ENCODE data around the gene FBXW11.

The FBXW11 gene

DNA sequence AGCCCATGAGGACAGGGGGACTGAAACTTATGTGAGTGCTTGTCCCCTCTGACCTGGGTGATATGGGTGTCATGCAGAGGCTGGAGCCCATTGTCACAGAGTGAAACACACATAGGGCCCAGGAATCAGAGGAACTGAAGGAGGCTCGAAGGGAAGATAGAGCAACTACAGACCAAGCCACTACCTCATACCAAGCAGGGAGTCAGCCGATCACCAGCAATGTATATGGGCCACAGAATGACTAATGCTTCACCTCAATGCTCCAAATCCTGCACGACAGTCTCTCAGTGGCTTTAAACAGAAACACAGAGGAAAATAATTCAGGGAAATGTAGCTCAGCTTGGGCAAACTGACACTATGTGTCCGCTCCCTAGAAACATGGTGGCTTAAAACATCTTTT is 8.9 kb upstream of the FBXW11 start:
- no peak for DNase-seq

DNA sequence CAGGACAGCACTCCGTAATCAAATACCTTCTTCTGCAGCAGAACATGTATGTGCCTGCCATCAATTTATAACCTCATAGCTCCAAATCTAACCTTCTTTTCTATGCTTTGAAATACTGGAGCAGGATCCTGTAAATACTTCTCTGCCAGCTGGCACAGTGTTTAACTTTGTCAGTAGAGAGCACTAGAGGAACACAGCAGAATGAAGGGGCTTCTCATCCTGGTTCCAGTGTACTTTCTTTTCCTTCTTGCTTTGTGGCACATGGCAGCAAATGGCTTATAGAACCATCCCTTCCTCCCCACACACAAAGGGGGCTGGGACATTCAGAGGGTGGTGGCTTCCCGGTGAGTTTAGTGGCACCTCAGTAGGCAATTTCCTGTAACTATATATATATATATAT is 3.8 kb upstream of the FBXW11 start:
- no peak for DNase-seq

DNA sequence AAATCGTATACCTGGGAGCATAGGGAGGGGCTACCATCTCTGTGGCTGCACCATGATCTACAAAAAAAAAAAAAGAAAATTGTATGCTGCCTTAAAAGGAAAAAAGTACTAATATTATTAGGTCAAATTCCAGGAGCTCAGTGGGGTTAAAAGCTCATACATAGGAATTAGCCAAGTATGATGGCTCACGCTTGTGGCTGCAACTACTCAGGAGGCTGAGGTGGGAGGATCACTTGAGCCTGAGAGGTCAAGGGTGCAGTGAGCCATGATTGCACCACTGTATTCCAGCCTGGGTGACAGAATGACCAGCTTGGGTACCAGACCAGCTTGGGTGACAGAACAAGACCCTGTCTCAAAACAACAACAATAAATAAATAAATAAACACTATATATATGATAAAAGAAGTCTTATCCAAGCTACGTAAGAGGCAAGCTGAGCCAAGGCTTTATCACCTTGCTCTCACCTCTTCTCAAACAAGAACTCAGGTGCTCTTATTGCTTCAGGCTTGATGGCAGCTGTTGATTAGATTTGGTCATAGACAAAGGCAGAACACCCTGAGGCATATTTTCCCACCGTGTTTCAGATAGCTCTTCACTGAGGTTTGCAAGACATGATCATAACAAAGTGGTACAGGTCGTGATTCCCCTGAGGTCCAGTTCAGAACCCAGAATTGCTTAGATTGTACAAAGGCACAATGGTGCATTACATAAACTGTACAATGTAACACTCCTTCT is 3.3 kb upstream of the FBXW11 start:
- no peak for DNase-seq

DNA sequence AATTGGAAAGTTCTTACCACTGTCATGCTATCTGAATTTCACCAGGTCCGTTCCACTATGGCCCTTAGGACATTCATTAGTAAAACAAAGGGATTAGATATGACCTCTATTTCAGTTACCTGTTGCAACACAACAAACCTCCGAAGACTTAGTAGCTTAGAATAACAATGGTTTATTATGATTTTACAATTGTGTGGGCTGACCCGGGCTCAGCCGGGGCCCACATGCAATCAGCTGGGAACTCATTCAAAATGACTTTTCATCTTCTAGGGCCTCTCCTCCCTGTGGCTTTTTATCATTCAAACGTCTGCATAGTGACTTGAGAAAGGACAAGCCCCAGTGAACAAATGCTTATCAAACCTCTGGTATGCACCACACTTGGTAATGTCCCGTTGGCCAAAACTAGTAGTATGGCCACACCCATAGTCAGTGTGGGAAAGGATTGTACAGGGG is 2.3 kb upstream of the FBXW11 start:
- no peak for DNase-seq

DNA sequence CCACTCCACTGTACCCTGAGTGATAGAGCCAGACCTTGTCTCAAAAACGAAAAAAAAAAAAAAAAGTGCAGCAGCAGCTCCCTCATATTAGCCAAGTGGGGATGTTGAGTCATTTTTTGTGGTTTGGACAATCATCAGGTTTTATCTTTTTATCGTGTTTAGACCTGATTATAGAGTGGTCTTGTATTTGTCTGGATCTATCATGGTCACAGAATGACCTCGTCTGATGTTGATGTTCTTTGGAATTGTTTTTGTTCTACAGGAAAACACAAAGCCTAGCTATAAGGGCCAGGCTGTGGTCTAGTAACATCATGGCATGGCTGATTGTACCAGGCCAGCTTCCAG is 1.6 kb upstream of the FBXW11 start:
- peak; percentile 61 for DNase-seq

DNA sequence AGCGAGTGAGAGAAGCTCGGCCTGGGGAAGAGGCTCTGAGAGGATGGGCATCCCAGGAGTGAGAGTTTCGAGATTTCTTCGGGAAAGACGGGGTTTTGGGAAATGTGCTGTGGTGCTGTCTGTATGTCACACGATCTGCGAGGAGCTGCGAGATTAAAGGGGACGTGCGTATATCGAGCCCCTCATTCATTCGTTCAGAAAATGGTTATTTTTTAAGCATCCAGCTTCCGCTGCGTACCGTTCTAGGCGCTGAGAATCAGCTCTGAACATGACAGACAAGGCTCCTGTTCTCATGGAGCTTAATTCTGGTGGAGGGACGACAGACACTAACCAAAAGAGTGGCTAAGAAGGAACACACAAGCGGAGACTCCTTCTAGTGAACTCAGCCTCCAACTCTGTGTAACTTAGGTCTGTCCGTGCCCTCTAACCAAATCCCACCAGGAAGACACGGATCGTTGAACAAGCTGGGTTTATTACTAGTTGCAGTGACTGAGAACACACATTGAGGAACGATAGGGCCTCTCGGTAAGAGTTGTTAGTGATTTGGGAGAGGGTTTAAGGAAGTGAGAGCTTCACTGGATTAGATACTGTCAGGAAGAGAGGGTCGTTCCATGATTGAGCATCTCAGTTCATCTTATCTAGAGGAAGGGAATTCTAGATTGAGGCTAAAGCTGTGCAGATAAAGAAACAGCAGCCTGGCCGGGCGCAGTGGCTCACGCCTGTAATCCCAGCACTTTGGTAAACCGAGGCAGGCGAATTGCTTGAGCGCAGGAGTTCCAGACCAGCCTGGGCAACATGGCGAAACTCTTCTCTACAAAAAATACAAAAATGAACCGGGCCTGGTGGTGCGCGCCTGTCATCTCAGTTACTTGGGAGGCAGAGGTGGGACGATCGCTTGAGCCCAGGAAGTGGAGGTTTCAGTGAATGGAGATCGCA is 1.0 kb upstream of the FBXW11 start:
- DNase-seq, result no peak

DNA sequence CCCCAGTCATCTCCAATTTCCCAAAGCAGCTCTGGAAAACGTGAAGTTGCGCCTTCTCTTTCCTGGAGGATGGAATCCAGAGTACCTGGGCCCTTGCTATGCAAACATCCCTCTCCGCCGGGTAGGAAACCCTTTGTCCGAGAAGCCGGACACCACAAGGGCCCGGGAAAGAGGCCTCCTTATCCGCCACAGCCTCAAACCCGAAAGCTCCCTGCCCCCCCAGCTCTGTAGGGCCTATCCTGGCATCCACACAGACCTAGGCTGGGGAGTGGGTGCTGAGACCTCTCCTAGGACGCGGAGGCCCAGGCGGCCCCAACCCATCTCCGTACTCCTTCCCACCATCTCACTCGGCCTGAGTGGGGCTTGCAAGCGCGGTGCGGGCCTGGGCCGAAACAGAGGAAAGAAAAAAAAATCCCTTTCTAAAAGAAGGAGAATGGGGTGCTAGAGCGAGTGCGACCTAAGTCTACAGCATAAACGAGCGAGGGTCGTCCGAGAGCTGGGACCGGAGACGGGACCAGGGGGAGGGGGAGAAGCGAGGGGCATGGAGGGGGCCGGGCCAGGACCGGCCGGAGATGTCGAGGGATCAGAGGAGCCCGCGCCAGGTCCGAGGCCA is 624 bp downstream of the FBXW11 start:
- peak; percentile 32 for DNase-seq

DNA sequence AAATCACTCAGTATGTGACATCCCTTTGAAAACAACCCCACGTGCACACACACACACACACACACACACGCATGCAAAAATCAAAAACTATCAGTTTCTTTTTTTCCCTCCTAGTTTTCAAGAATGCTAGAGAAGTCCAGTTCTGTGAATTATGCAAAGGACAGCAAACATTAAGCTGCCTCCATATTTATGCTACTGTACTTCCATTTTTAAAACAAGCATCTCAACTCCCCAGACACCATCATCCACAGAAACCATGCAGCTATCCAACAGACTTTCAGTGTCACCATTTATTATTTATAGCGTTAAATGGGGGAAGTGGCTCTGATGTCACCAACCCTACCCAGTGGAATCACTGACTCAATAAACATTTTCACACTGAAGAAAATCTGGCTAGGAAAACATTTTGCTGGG is 1.6 kb downstream of the FBXW11 start:
- DNase-seq, result peak; percentile 33

DNA sequence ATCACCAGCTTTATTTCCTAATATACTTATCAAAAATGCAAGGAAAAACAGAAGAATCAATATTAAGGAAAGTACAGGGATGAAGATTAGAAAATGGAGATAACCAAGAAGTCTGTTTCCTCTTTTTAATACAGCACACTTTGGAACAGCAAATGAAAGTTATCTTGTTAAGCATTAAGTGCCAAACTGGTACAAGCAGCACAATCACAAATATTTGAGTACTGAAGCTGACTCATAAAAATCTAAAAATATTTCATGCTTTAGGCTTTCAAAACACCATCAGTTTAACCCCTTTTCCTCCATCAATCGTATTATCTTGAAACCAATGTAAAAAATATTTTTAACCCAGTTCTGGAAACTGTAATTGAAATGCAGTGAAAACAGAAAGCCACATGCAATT is 2.7 kb downstream of the FBXW11 start:
- DNase-seq, result peak; percentile 31

DNA sequence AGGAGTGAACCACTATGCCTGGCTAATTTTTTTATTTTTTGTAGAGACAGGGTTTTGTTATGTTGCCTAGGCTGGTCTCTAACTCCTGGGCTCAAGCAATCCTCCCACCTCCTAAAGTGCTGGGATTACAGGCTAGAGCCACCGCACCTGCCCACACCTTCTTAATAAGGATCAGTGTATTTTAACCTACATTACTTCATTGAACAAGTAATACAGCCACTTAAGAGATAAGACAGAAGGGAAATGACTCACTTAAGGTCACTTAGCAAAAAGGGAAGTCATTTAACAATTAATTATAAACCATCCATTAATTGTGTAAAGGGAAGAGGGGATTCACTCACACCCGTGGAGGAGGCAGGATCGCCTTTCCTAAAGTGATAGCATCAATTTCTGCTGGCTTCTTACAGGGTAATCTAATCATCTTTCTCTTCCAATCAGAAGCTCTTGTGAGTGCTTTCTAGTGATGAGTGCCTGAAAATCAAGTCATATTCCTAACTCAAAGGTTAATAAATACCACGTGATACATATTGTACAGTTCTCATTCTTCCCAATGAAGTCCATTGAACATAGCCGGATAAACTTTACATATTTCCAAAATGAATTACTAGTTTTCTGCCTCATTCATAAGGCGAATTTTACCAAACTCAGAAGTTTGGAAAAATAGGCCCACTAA is 3.5 kb downstream of the FBXW11 start:
- DNase-seq, result no peak

DNA sequence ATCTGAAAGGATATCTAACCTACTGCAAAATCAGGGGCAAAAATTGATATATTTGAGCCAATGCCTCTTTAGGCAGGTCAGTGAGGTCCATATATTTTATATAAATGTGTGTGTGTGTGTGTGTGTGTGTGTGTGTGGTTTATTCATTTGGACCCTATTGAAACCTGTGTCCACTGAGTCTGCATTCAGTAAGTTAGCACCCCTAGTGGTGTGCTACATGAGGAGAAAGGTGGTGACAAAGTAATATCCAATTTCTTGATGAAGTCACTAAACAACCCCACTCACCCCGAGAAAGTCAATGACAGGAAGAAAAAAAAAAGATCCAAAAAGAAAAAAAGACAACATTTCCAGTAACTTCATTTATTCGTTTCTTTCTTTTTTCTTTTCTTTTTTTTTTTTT is 4.1 kb downstream of the FBXW11 start:
- no peak for DNase-seq

DNA sequence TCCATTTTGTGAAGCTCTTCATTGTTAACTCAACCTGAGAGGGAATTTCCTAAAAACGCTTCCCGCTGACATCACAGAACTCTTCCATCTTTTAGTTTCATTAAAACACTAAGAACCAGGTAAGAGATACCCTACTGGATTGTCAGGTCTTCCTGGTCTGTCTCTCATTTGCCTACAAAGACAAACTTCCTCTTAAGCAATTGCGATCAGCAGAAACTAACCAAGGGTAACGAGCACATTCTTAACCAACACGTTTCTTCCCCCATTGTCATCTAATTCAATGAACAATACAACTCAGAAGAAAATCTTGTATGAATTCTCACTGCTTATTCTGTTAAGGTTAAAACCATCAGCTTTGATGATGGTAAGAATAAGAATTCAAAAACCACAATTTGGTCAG is 6.6 kb downstream of the FBXW11 start:
- DNase-seq, result no peak

DNA sequence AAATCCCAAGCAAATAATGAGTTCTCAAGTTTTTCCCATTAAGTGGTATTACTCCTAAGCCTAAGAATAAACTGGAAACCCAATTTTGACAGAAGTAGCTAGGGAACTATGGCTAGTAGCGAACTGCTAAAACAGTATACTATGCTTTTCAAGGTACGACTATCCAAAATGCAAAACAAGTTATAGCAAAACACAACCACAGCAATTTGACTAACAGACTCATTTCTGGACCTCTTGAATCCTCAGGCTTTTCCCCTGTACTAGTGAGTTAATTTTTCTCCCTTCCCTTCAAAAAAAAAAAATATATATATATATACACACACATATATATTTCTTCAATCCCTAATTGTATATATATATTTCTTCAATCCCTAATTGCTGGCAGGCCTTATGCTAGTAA is 7.3 kb downstream of the FBXW11 start:
- DNase-seq, result no peak

DNA sequence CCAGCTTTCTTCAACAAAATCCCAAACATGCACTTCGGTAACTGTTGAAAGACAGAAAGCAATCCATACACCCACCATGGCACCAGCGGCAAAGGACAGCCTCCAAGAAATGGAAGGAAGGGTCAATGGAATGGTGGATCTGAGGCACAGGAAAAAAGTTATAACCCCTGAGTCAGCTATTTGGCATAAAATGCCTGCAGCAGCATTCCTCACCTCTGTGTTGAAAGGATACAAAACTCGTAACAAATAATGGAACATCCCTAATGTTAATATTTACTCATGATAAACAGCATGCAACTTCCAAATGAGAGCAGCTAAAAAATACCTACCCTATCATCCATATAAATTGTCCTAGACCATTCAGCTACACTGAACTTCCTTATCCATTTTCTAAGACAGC is 9.4 kb downstream of the FBXW11 start:
- no peak for DNase-seq

DNA sequence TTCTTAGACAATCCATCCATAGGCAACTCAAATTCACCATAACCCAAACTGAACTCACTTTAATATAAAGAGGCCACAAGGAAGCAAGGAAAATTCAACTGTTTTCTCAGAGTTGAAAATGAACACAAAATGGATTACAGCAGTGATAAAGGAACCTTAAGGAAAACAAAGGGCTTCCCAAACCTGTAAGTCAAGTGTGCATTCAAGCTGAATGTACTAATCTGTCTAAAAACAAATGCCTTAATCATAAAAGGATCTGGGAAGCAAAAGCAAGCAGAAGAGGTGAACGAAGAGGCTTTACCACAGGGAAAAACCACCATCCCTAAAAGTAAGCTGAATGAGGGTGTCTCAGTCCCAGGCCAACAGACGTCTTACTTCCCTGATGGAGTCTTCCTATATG is 13.6 kb downstream of the FBXW11 start:
- DNase-seq, result no peak

DNA sequence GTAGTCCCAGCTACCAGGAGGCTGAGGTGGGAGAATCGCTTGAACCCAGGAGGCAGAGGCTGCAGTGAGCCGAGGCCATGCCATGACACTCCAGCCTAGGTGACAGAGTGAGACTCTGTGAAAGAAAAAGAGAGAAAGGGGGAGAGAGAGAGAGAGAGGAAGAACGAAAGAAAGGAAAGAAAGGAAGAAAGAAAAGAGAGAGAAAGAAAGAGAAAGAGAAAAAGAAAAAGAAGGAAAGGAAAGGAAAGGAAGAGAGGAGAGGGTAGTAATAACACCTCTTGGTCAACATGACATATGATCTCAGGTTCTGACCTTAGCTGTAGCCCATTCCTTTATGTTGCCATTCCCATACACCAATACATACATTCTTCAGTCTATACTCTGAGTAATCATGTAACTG is 14.1 kb downstream of the FBXW11 start:
- DNase-seq, result no peak

DNA sequence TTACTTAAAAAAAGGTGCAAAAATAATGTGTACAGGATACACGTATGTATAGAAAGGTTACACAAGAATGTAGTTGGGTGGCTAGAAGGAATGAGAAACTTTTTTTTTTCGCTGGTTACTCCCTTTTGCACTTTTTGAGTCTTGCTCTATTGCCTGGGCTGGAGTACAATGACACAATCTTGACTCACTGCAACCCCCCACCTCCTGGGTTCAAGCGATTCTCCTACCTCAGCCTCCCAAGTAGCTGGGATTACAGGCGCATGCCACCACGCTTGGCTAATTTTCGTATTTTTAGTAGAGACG is 15.8 kb downstream of the FBXW11 start:
- no peak for DNase-seq

DNA sequence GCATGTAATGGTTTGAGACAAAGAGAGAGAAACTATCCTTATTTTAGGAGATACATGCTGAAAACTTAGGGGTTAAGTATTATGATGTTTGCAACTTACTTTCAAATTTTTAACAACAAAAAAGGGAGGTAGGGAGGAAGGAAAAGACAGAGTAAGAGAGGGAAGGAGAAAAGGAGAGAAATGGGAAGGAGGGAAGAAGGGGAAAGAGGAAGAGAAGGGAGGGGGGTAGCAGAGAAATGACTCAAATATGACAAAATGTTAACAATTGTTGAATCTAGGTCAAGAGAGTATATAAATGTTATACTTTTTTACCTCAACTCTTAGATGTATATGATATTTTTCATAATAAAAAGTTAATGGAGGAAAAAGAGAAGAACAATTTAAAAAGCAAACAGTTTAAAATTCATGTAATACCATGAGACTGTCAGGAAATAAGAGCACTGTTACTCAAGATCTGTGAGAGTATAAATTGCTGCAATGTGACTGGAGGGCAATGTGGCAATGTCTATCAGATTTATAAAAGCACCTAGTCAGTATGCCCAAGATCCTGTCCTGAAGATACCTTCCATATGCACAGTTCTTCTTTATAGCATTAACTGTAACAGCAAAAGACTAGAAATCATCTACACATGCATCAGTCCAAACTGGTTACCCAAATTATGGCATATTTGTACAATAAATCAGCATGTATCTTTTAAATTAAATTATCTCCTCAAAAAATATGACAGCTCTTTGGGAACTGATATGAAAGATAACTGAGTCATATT is 16.3 kb downstream of the FBXW11 start:
- no peak for DNase-seq

DNA sequence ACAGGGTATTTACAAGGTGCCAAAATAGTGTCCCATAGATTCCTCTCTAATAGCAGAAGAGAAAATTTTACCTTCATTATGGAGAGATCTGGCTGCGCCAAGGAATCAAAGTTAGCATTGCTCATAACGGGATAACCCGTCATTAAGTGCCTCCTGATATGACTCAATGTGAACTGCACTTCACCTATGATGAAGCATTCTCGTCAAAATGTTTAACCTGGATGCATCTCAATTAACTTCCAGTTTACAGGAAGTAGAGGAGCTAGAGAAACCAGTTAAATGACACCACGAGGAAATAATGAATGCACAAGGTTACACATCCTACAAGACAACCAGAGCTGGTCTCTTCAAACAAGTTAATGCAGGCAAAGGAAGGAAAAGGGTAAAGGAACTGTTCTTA is 17.2 kb downstream of the FBXW11 start:
- no peak for DNase-seq

DNA sequence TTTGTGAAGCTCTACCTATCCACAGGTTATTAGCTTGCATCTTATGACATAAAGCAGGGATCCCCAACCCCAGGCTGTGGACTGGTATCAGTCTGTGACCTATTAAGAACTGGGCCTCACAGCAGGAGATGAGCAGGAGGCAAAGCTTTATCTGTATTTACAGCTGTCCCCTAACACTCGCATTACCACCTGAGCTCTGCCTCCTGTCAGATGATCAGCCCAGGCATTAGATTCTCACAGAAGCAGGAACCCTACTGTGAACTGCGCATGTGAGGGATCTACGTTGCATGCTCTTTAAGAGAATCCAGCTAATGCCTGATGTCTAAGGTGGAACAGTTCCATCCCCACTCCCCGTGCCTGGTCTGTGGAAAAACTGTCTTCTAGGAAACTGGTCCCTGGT is 19.7 kb downstream of the FBXW11 start:
- DNase-seq, result no peak

DNA sequence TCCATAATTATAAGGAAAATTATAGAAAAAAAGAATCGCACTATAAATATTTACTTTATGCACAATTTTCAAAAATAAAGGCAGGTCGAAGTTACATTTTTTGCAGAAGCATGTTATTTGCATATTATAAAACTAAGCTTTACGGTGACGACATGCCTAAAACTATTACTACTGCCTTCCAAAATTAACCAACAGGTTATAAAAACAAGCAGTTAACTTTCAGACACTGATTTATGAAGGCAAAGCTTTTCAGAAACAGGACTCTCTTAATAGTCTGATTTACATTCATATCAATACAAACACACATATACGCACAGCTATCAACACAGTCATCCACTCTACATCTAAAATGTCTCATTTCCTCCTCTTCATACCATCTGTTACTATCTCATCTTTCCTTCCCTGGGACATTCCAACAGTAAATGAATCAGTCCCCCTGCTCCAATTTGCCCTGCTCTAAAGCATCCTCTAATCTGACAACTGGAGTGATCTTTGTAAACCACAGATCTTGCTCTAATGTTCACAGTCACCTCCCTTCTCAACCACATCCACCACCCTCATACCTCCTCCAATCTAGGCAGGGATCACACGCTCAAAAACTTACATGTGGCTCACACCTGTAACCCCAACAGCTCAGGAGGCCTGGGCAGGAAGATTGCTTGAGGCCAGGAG is 21.6 kb downstream of the FBXW11 start:
- peak; percentile 96 for DNase-seq

DNA sequence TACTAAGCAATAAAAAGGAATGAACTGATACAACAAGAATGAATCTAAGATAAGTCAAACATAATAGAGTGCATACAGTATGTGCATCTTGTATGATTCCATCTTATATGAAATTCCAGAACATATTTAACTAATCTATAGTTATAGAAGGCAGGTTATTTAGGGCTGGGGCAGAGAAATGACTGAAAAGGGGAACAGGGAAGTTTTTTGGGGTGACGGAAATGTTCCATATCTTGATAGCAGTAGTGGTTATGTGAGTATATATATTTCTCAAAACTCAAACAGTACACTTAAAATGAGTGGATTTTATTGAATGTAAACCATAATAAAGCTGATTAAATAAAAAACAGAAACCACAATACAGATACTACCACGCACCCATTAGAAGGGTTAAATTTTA is 24.6 kb downstream of the FBXW11 start:
- DNase-seq, result no peak

All from EL (cell line).